ENCODE measurements around the gene MYBPC2. TPM values are rescaled to one million over a fixed set of nuclear protein-coding genes. Genes with fewer than 3 reads are reported as not detected.
"Not testable (repeated sequence)": the region's sequence is repeated elsewhere in the genome, so short reads cannot be mapped to it uniquely, and the experiment has no call there.

Gene MYBPC2
- 1 to 10 TPM in 1 of 5 donors, under 1 TPM in 4; 0.08 to 2.9 (median 0.36) TPM for polyA plus RNA-seq (ENCODE audit: insufficient read depth in 1 of 5, insufficient read length in 5 of 5, low replicate concordance in 1 of 5)
- long read RNA-seq, donor 1: 0 reads
- long read RNA-seq, donor 2: 0 reads
- long read RNA-seq, donor 3: 0 reads
- long read RNA-seq, donor 4: 0 reads
- long read RNA-seq, donor 5: 0 reads
- long read RNA-seq, donor 6: 0 reads
- long read RNA-seq, donor 7: 0 reads
- long read RNA-seq, donor 8: 0 reads

DNA sequence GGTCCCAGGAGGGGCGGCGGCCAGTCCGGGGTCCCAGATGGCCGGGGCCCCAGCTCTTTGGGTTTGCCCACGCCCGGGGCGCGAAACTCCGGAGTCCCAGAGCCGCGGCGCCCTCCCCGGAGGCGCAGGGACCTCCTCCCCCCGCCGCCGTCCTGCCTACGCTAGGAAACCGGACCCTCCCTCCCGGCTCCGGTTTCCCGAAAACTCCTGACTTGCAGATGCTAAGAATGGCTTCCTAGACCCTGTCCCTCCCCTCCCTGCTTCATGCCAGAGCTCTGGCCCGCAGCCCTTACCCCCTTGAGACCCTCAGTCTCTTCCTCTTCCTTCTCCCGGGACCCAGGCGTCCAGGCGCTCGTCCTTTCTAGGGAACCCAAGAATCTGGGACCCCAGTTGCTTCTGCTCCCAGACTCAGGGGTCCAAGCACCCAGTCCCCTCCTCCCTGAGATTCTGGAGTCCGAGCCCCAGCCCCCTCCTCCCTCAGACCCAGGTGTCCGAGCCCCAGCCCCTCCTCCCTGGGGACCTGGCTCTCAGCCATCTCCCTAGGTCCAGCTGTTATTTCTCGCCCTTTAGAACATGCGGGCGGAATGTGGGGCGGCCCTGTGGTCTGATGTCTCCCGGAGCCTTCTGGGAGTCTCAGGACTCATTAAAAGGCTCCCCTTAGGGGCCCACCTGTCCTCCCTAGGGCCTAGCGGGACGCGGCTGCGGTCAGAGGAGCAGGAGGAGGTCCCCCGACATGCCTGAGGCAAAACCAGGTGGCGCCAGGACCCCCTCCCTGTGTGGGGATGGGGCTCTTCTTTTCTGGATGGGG lies at the start of gene MYBPC2:
MYBPC2 (plus strand) TSS at position 672 of the 808 bp plus-strand sequence; CDS start at position 734, 62 bp downstream.
- DNase-seq: peak in 1 of 2 donors; percentile 29

GRCh38 chr19:50383001-50383851 lies 49.5 kb upstream of the MYBPC2 start:
- DNase-seq: no peak

GRCh38 chr19:50383852-50384684 lies 48.6 kb upstream of the MYBPC2 start, which contains the start of gene POLD1:
Gene POLD1 (plus strand): TSS chr19:50384347. CDS start chr19:50398852, 14,505 bp downstream.
- DNase-seq: peak; percentile 95 to 96

DNA sequence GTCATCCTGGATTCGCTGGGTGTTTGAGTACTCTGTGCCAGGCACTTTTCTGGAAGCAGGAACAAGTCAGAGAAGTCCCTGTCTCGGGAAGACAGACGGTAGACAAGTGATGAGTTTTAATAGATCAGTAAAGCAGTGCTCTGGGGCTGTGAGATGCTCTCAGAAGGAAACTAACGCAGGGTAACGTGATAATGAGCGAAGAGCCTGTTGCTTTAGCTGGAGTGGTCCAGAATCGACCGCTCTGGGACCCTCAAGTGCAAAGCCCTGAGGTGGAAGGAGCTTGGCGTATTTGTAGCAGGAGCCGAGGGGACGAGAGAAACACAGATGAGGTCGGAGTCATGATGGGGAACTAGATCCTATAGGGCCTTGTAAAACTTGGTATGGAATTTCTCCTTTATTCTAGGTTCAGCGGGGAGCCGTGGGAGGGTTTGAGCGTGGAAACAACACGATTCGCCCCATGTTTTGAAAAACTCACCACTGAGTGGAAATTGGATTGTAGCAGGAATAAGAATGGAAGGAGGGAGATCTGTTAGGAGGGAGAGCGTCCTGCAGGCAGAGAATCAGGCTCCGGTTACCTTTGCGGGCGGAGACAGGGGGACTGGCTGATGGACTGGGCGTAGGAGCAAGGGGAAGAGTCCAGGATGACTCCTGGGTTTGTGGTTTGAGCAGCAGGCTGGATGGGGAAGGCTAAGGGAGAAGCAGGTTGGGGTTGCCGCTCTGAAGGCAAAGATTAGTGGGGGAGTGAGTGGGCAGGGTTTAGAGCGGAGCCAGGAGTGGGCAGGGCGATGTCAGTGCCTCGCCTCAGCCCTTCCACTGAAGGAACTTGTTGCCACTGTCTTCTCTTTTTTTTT lies 47.8 kb upstream of the MYBPC2 start:
- DNase-seq: no peak

- DNase-seq: no peak
Measured at GRCh38 chr19:50387176-50387867, 45.4 kb upstream of the MYBPC2 start.

DNA sequence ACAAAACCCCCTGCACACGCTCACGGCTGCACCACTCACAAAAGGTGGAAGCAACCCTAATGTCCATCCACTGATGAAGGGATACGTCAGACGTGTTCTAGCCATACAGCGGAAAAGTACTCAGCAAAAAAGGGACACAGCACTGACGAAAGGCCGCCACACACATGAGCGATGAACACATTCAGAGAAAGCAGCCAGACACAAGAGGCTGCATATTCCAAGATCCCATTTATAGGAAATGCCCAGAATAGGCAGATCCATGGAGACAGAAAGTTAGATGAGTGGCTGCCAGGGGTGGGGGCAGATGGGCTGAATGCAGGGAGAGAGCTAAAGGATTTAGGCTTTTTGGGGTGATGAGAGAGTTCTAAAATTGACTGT lies 44.8 kb upstream of the MYBPC2 start:
- no peak for DNase-seq

DNA sequence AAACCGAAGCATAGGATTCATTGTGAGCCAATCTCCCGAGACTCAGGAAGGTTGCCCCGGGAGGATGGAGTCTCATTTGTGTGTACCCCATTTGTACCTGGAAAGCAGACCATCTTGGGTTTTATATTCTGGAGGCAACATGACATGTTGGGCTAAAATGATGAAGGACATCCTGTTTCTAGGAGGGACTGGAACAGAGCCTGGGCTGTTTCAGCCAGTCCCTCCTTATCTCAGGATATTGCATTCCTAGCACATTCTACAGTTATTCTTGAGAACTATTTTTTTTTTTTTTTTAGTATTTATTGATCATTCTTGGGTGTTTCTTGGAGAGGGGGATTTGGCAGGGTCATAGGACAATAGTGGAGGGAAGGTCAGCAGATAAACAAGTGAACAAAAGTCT lies 42.4 kb upstream of the MYBPC2 start:
- DNase-seq: not testable (repeated sequence)

GRCh38 chr19:50390952-50391351 lies 41.7 kb upstream of the MYBPC2 start:
- DNase-seq: not testable (repeated sequence)

DNA sequence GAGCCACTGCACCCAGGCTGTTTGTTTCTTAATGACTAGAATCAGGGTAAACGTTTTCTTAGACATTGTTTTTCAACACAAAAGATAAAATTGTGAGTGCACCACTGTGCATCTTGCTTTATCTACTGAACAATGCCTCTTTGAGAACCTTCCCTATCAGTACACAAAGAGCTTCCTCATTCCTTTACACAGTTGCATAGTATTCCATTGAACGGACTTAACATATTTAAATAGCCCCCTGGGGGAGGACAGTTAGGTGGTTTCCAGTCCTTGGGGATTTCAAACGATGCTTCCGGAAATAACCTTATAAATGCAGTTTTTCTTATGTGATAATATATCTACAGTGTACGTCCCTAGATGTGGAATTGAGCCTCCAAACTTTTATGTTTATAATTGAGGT lies 39.9 kb upstream of the MYBPC2 start:
- no peak for DNase-seq

- no peak for DNase-seq
Measured at GRCh38 chr19:50393589-50393988, 39.1 kb upstream of the MYBPC2 start.

- DNase-seq: no peak
Measured at GRCh38 chr19:50394017-50394416, 38.7 kb upstream of the MYBPC2 start.

DNA sequence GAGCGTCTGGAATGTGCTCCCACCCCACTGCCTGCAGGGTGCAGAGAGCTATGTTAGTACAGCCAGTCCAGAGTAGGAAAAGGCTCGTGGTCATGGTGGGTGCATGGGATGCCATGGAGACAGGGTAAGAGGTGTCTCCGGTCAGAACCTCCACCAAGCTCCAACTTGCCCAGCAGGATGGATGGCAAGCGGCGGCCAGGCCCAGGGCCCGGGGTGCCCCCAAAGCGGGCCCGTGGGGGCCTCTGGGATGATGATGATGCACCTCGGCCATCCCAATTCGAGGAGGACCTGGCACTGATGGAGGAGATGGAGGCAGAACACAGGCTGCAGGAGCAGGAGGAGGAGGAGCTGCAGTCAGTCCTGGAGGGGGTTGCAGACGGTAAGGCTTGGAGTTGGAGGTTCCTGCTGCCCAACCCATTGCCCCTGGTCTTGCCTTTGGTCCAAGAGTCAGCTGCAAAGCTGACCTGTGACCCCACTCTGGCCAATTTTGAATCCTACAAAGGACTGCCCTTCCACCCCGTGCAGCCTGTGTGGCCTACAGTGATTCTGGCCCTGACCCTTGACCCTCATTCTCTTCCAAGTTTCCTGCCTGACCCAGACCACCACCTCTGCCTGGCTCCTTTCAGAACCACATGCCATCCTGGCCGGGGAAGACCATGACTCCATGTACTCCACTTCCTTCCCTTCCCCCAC lies 33.9 kb upstream of the MYBPC2 start:
- no peak for DNase-seq

GRCh38 chr19:50399368-50399745 lies 33.3 kb upstream of the MYBPC2 start:
- DNase-seq: no peak

- DNase-seq: no peak
Measured at GRCh38 chr19:50401605-50402450, 30.9 kb upstream of the MYBPC2 start.

GRCh38 chr19:50402544-50403301 lies 30.0 kb upstream of the MYBPC2 start:
- DNase-seq: no peak

DNA sequence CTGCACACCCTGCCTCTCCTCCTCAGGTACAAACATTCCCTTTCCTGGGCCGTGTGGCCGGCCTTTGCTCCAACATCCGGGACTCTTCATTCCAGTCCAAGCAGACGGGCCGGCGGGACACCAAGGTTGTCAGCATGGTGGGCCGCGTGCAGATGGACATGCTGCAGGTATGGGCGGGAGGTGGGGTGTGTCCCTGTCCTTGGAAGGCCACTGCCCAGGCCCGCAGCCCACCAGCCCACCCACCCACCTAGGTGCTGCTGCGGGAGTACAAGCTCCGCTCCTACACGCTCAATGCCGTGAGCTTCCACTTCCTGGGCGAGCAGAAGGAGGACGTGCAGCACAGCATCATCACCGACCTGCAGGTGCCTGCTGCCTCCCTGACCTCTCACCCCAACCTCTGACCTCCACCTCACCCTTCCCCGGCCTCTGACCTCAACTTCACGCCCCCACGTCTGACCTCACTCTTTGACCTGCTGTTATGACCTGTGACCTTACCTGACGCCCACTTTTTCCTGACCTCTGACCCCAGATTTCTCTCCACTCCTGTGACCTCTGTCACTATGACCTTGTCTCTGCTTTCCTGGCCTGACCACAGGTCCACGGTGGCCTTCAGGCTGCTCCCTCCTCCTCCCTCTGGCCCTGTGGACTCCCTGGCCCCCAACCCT lies 26.4 kb upstream of the MYBPC2 start:
- no peak for DNase-seq

DNA sequence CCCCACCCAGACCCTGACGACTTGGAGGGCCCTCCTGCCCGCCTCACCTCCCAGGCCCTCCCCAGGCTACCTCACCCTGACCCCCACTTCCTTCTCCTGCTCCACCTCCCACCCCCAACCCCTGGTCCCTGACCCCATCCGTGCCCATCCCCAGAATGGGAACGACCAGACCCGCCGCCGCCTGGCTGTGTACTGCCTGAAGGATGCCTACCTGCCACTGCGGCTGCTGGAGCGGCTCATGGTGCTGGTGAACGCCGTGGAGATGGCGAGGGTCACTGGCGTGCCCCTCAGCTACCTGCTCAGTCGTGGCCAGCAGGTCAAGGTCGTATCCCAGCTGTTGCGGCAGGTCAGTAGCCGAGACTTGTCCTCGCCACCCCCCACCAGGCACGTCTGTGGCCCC lies 25.9 kb upstream of the MYBPC2 start:
- no peak for DNase-seq

Measured in right lung (tissue), 10 donors.